GM12891 (cell line): ENCODE results near the gene SOX14.

ENCODE experiments used
- DNase-seq: peaks from one replicate; pipeline ENCODE4 v3.0.0; 2011; ENCODE audit warnings: low spot score; ENCODE audit not compliant: insufficient read length
- FAIRE-seq: peaks from 2 replicates; lab custom pipeline; 2011; peaks lifted over from hg19 to GRCh38; lab: Jason Lieb, UNC
- PAX5 ChIP-seq: IDR thresholded peaks from 2 replicates; pipeline ENCODE4 v1.6.1; 2011; ENCODE audit warnings: low read length, moderate library complexity, mild to moderate bottlenecking; ENCODE audit not compliant: insufficient read depth, severe bottlenecking
- POLR2A ChIP-seq: IDR thresholded peaks from 2 replicates; pipeline ENCODE4 v1.6.1; 2011; ENCODE audit warnings: low read depth, low read length, control low read depth
- POLR2AphosphoS5 ChIP-seq: IDR thresholded peaks from 2 replicates; pipeline ENCODE4 v1.6.1; 2011; ENCODE audit warnings: low read depth, low read length, control low read depth
- POU2F2 ChIP-seq: IDR thresholded peaks from 2 replicates; pipeline ENCODE4 v1.6.1; 2011; ENCODE audit warnings: low read depth, mild to moderate bottlenecking, control low read depth, low read length, moderate library complexity
- SPI1 ChIP-seq: IDR thresholded peaks from 2 replicates; pipeline ENCODE4 v1.6.1; 2011; ENCODE audit warnings: low read depth, low read length, control low read depth
- TAF1 ChIP-seq: IDR thresholded peaks from 2 replicates; pipeline ENCODE4 v1.6.1; 2011; ENCODE audit warnings: low read depth, low read length, control low read depth

The SOX14 gene

DNA sequence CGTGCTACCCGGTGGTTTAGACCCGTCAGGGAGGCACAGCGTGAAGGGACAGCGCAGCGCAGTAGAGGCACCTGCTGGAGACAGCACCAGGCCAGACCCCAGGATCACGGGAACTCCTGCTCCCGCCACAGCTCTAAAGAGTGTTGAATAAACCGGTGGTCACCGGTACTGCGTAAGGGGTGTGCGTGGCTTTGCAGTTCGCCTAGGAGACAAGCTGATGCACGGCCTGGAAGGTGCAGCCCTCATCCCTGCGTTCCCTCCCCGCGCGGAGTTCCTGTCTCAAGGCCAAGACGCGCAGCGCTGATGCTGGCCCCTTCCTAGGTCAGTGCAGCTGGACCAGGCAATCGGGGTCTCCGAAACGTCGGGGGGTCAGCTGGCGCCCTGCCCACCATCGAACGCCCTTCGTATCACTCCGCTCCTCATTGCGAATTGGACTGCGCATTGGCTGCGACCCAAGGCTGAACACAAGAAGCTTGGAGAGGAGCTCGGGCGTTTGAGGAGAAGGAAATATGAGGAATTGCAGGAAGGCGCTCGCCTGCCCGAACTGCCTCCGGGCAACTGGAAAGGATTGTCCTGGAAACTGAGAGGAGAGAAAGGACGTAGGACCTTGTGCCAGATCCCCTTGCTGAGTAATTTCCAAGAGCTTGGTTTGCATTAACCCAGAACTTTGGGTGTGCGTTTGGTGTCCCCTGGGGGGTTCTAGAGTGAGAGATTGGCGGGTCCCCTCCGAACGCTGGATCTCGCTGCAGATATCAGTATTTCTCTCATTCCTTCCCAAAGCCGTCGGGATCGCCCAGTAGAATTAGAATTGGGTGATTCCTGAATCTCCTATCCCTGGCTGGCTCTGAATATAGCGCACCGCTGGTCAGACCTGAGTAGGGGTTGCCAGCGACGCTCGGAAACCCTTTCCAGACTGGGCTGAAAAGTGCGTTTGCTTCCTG lies 2.3 kb upstream of the SOX14 start:
- DNase-seq (no peak), FAIRE-seq (no peak)
- TF ChIP-seq SPI1 (no peak), TAF1 (no peak), PAX5 (no peak), POLR2AphosphoS5 (no peak), POU2F2 (no peak), POLR2A (no peak)

DNA sequence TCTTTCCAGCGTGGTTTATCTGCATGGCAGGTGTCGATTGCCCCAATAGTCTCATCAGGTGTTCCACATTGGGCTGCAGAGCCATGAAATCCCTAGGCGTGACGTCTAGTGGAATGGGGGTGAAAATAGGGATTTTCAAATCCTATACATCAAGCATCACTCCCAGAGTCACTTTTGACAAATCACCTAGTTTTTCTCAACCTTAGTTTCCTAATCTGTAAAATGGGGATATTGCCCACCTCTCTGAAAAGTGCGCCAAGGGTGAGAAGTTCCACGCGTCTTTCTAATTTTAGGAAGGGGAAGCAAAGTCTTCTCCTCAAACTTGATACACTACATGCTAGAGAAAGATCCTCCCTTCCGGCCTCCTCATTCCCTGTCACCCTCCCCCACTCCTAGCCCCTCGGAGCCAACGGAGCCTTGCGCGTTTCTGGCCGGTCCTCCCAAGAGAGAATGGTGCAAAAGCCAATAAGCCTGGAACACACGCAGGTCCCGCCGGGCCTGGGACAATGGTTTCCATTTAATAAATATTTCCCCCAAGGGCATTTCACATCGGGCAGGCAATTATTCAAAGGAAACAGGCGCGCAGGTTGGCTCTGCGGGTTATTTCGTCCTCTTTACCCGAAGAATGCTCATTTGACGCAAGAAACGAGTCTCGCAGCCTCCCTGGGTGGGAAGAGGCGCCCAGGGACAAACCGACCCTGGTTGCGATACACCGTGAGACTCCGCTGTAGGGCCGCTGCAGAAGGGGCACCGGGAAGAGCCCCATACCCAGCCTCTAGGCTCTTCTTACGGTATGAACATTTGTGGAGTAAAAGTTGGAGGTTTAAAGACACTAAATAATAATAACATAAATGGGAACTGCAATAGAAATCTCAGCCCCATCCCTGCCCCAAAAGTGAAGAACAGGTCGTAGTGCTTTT lies 1.2 kb upstream of the SOX14 start:
- no peak for DNase-seq
- FAIRE-seq, result no peak
- TF ChIP-seq POLR2AphosphoS5, result no peak
- no peak for TF ChIP-seq SPI1
- no peak for TF ChIP-seq PAX5

- FAIRE-seq, result no peak
- DNase-seq, result no peak
- TF ChIP-seq POU2F2 (no peak), POLR2AphosphoS5 (no peak), POLR2A (no peak), SPI1 (no peak), PAX5 (no peak), TAF1 (no peak)
Measured at GRCh38 chr3:137763594-137763938, 549 bp upstream of the SOX14 start.

DNA sequence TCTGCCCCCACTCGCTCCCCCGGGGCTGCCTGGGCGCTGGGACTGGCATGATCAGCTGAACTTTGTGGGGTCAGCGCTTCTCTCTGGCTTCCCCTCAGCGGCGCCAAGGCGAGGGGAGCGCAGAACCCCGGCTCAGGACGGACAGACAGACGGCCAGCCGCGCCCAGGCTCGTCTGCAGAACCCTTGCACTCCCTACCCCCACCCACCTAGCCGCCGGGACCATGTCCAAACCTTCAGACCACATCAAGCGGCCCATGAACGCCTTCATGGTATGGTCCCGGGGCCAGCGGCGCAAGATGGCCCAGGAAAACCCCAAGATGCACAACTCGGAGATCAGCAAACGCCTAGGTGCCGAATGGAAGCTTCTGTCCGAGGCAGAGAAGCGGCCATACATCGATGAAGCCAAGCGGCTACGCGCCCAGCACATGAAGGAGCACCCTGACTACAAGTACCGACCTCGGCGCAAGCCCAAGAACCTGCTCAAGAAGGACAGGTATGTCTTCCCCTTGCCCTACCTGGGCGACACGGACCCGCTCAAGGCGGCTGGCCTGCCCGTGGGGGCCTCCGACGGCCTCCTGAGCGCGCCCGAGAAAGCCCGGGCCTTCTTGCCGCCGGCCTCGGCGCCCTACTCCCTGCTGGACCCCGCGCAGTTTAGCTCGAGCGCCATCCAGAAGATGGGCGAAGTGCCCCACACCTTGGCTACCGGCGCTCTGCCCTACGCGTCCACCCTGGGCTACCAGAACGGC lies 621 bp downstream of the SOX14 start:
- DNase-seq, result no peak
- FAIRE-seq, result no peak
- TF ChIP-seq PAX5, result no peak
- no peak for TF ChIP-seq POLR2A
- TF ChIP-seq SPI1, result no peak
- no peak for TF ChIP-seq POU2F2
- no peak for TF ChIP-seq TAF1

DNA sequence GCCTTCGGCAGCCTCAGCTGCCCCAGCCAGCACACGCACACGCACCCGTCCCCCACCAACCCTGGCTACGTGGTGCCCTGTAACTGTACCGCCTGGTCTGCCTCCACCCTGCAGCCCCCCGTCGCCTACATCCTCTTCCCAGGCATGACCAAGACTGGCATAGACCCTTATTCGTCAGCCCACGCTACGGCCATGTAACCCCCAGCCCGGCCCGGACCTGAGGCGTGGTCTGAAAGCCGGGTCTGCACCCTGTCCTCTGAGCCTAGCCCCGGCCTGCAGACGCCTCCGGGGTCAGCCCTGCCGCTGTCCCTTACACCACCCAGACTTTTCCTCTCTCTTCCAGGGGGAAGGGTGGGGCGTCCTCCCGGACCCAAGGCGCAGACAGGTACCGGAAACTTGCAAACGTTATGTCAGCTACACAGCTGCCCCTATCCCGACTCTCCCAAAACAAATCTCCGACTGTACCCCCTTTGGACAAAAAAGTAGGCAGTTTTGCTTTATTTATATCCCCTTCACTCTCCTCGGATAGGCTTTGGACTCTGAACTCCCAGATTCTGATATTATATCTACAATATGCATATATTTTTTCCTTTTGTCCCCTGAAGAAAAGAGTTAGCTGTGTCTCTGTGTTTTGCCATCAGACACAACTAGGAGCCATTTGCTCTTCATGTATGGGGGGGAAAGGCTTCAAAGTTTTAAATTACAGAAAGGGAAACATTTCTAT lies 1.4 kb downstream of the SOX14 start:
- no peak for FAIRE-seq
- DNase-seq, result no peak

DNA sequence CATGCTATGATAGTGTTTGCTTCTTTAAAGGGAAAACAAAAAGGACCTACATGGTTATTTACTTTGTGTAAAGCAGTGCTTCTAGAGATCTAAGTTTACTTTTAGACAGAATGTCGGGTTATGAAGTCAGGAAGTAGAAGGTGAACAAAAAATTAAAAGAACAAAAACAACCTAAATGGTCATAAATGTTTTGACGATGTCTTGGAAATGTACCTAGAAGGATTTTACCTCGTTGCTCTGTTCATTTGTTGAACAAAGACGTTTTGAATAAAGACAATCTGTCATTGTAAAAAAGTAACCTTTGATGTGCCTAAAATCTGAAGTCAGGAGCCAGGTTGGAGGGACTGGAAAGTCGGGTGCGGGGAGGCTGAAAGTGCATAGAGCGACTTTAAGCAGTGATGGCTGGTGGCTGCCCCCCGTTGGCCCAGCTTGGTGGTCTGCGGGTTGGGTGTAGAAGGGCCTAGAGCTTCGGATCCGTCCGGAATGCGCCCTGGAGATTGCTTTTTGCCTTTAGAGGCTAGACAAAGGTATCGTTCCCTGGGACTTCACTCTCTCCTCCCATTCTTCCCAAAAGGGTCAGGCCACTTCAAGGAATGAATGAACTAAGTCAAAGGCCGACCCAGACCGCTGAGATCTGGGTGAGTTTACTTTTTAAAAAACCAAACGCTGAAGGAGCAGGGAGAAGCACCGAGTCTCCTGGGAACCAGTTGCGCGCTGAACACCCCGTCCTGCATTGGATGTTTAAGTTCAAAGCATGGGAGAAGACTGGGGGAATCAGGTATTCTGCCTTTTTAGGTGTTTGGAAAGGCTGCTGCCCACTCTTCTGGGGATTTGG lies 2.1 kb downstream of the SOX14 start:
- DNase-seq (no peak), FAIRE-seq (no peak)
- TF ChIP-seq POLR2AphosphoS5, result no peak
- no peak for TF ChIP-seq POLR2A
- TF ChIP-seq PAX5, result no peak
- TF ChIP-seq TAF1, result no peak
- TF ChIP-seq SPI1, result no peak
- no peak for TF ChIP-seq POU2F2

More for the DNA sequence above, 1.4 kb downstream of the SOX14 start:
- TF ChIP-seq TAF1 (no peak), PAX5 (no peak), POLR2AphosphoS5 (no peak), POLR2A (no peak), POU2F2 (no peak), SPI1 (no peak)

GRCh38 chr3:137766876-137767537 lies 2.9 kb downstream of the SOX14 start:
- FAIRE-seq, result no peak
- DNase-seq, result no peak

More at GRCh38 chr3:137766876-137767537, 2.9 kb downstream of the SOX14 start:
- TF ChIP-seq PAX5 (no peak), SPI1 (no peak), POU2F2 (no peak), TAF1 (no peak), POLR2AphosphoS5 (no peak), POLR2A (no peak)
